GM19452 (cell line): ENCODE results near the gene PDCL3.

Experiments
- ATAC-seq: cut with Tn5 transposase; IDR thresholded peaks from one replicate; pipeline ENCODE4 v1.9.1; 2021; ENCODE audit not compliant: unreplicated experiment

Gene PDCL3

GRCh38 chr2:100560216-100560830, 2.5 kb upstream of the PDCL3 start:
- ATAC-seq, result no peak

- ATAC-seq, result no peak
Measured at GRCh38 chr2:100561191-100561590, 1.6 kb upstream of the PDCL3 start.

- ATAC-seq, result peak; percentile 4
Measured at GRCh38 chr2:100563407-100564247, 834 bp downstream of the PDCL3 start.

GRCh38 chr2:100568989-100569388, 6.2 kb downstream of the PDCL3 start:
- no peak for ATAC-seq

- no peak for ATAC-seq
Measured at GRCh38 chr2:100571668-100572067, 8.9 kb downstream of the PDCL3 start.

- no peak for ATAC-seq
Measured at GRCh38 chr2:100577777-100578176, 15.0 kb downstream of the PDCL3 start.

- ATAC-seq, result peak; percentile 81
Measured at GRCh38 chr2:100580367-100581276, 17.8 kb downstream of the PDCL3 start.

GRCh38 chr2:100581277-100581612, 18.5 kb downstream of the PDCL3 start:
- ATAC-seq, result peak; percentile 11

- no peak for ATAC-seq
Measured at GRCh38 chr2:100584816-100585215, 22.0 kb downstream of the PDCL3 start.

GRCh38 chr2:100588071-100588786, 25.4 kb downstream of the PDCL3 start:
- ATAC-seq, result peak; percentile 98

- ATAC-seq, result no peak
Measured at GRCh38 chr2:100589527-100589926, 26.7 kb downstream of the PDCL3 start.

GRCh38 chr2:100592226-100592625, 29.4 kb downstream of the PDCL3 start:
- ATAC-seq, result no peak

GRCh38 chr2:100596465-100596864, 33.7 kb downstream of the PDCL3 start:
- ATAC-seq, result no peak

- no peak for ATAC-seq
Measured at GRCh38 chr2:100599566-100599965, 36.8 kb downstream of the PDCL3 start.

GRCh38 chr2:100601661-100602060, 38.9 kb downstream of the PDCL3 start:
- no peak for ATAC-seq

- ATAC-seq, result no peak
Measured at GRCh38 chr2:100603414-100603813, 40.6 kb downstream of the PDCL3 start.

GRCh38 chr2:100603948-100604633, 41.3 kb downstream of the PDCL3 start:
- ATAC-seq, result no peak

- no peak for ATAC-seq
Measured at GRCh38 chr2:100606332-100606725, 43.5 kb downstream of the PDCL3 start.

GRCh38 chr2:100606726-100607343, 44.0 kb downstream of the PDCL3 start:
- no peak for ATAC-seq

- no peak for ATAC-seq
Measured at GRCh38 chr2:100610381-100610831, 47.6 kb downstream of the PDCL3 start.
